ENCODE results near the gene IL36B. TPM values are rescaled to one million over a fixed set of nuclear protein-coding genes. Genes with fewer than 3 reads are reported as not detected.

IL36B gene
- total RNA-seq, 1 donor from 2014 or later = not detected

DNA sequence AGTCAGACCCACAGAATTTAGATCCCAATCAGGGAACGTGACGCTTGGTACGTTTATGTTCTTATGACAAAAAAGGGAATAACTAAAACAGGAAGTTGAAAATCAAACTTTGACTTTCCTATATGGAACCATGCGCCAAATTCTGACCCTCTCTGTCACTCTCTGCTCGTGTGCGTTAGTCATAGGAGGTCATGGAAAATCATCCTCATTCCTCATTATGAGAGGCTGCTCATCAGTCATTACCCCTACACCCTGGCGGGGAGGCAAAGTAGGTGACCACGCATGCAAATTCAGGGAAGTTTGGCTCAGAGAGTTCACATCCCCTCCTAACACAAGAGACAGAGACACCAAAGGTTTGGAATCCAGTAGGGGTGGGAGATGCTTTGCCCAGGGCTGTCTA is 30.6 kb upstream of the IL36B start:
- TF ChIP-seq, protein P1, sequence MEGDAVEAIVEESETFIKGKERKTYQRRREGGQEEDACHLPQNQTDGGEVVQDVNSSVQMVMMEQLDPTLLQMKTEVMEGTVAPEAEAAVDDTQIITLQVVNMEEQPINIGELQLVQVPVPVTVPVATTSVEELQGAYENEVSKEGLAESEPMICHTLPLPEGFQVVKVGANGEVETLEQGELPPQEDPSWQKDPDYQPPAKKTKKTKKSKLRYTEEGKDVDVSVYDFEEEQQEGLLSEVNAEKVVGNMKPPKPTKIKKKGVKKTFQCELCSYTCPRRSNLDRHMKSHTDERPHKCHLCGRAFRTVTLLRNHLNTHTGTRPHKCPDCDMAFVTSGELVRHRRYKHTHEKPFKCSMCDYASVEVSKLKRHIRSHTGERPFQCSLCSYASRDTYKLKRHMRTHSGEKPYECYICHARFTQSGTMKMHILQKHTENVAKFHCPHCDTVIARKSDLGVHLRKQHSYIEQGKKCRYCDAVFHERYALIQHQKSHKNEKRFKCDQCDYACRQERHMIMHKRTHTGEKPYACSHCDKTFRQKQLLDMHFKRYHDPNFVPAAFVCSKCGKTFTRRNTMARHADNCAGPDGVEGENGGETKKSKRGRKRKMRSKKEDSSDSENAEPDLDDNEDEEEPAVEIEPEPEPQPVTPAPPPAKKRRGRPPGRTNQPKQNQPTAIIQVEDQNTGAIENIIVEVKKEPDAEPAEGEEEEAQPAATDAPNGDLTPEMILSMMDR (conservative IDR thresholded peaks at IDR 0.05; ENCODE audit: low read depth, low read length) = no peak
- DNase-seq (ENCODE audit: low read depth) = no peak
- H3K4me3 ChIP-seq (ENCODE audit: low read depth, low read length) = no peak overlapping the region

DNA sequence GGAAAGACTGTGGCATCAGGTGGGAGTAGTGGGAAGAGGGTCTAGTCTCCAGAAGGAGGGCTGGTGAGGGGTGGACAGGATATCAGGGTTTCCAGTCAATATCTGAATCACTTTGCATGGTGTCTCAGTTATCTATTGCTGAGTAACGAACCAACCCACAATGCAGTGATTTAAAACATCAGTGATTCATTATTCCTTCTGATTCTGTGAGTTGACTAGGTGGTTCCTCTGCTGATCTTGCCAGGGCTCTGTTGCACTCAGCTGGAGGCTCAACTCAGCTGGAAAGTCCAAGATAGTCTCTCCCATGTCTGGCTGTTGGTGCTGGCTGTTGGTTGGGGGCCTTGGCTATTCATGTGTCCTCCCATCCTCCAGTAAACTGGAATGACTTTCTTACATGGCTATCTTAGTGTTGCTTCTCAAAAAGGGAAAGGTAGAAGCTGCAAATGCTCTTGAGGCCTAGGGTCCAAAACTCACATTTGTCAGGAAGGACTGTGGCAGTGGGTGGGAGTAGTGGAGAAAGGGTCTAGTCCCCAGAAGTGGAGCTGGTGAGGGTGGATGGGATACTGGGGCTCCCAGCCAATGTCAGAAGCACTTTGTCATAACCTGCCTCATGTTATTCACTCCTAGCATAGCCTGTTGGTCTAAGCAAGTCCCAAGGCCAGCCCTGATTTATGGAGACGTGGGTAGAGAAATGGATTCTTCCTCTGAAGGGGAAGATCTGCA is 29.0 kb upstream of the IL36B start:
- TF ChIP-seq, protein P1 (conservative IDR thresholded peaks at IDR 0.05; ENCODE audit: low read depth, low read length) = no peak
- no peak for DNase-seq (ENCODE audit: low read depth)
- no peak overlapping the region for H3K4me3 ChIP-seq (ENCODE audit: low read depth, low read length)

DNA sequence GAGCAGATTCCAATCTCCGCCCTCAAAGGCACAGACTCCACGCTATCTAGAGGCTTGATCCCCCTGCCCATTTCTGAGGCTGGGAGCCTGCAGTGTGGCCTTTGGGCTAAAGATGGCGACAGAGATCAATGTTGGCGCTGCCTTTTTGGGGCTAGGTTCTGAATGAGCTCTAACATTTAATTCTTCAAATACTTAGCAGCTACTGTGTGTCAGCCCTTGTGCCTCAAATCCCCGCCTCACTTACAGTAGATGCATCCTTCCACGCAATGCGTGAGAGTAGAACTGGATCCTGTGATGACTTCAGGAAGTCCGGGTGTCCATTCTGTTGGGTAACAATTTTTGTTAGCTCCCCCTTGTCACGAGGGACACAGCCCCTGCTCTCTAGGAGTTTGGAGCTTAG is 27.5 kb upstream of the IL36B start:
- DNase-seq (ENCODE audit: low read depth) = no peak
- TF ChIP-seq, protein P1 (conservative IDR thresholded peaks at IDR 0.05; ENCODE audit: low read depth, low read length) = peak; percentile 85
- no peak overlapping the region for H3K4me3 ChIP-seq (ENCODE audit: low read depth, low read length)

DNA sequence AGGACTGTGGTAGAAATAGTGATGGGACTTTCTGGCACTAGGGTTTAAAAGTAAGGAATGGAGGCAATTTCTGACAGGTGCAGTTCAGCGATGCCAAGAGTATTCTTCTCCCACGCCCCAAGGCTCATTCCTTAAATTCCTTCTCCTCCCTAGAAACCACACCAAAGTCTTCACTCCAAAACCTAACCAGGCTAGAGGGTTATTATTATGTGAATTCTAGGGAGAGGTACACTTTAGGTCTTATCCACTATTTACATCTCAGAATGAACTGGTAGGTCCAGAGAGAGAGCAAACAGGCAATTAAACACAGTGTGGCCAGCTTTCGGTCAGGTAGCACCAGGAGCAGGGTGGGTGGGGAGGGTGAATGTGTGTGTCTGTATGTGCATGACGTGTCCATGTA is 26.5 kb upstream of the IL36B start:
- H3K4me3 ChIP-seq (ENCODE audit: low read depth, low read length) = no peak overlapping the region
- no peak for DNase-seq (ENCODE audit: low read depth)
- TF ChIP-seq, protein P1 (conservative IDR thresholded peaks at IDR 0.05; ENCODE audit: low read depth, low read length) = no peak

DNA sequence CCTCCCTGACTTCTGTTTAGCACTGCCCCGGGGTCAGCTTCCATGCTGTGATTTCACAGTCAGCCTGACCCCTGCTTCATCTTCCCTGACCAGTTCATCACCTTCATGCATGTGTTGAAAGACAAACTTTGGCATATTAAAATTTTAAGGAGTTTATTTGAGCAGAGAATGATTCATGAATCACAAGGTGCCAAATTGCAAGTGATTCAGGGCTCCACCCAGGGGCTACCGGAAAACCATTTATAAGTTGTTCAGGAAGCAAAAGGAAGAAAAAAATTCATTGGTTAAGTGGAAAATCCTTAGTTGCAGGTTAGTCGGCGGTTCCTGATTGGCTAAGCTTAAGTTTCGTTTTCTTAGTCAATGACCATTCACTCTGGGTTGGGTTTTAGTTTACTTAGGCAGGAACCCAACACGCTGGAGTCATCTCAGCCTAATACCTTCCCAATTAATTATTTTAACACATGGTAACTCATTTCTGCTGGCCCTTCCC is 25.7 kb upstream of the IL36B start:
- no peak overlapping the region for H3K4me3 ChIP-seq (ENCODE audit: low read depth, low read length)
- peak; percentile 22 for DNase-seq (ENCODE audit: low read depth)
- TF ChIP-seq, protein P1 (conservative IDR thresholded peaks at IDR 0.05; ENCODE audit: low read depth, low read length) = no peak

DNA sequence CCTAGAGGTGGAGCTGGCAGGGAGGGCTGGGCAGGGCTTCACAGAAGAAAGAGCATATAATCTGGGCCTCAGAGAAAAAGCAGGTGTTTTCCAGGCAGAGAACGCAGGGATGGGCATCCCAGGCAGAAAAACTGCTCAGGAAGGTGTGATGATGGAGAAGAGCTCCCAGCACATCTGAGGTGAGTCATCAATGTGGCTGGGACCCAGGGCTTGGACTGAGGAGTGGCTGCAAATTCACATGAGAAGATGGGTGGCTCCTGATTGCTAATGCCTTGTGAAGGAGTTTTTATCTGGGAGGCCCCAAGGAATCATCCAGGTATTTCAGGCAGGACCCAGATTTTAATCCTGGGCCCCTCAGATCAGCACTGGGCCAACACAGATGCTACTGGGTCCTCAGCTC is 25.3 kb upstream of the IL36B start:
- DNase-seq (ENCODE audit: low read depth) = no peak
- no peak overlapping the region for H3K4me3 ChIP-seq (ENCODE audit: low read depth, low read length)
- TF ChIP-seq, protein P1 (conservative IDR thresholded peaks at IDR 0.05; ENCODE audit: low read depth, low read length) = no peak
